ENCODE data around the gene MAGI3.
"Not testable (repeated sequence)": the region's sequence is repeated elsewhere in the genome, so short reads cannot be mapped to it uniquely, and the experiment has no call there.

Gene MAGI3

DNA sequence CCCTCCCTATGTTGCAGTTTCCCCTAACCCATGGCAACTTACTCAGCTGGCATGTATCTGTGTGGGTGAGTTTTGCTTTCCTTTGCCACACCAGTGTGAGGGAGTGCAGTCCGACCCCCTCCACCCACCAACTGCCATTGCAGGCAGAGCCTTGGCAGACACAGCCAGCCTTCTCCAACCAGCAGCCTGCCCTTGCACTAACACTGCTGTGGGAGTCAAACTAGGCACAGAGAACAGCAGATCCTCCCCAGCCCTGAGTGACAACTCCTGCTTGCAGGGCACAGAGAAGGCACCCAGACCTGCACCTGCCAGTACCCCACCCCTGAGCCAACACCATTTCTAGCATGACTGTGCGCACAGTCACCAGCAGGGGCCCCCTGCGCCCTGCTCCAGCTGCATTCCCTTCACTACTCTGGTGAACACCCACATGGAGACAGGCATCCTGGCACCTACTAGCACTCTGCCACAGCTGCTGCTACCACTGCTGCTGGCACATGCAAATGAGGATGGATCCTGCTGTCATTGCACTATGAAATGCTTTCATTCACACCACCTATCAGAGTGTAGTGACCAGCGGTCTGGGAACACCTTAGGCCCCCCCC lies 98.4 kb downstream of the MAGI3 start:
- TF ChIP-seq, protein P1, sequence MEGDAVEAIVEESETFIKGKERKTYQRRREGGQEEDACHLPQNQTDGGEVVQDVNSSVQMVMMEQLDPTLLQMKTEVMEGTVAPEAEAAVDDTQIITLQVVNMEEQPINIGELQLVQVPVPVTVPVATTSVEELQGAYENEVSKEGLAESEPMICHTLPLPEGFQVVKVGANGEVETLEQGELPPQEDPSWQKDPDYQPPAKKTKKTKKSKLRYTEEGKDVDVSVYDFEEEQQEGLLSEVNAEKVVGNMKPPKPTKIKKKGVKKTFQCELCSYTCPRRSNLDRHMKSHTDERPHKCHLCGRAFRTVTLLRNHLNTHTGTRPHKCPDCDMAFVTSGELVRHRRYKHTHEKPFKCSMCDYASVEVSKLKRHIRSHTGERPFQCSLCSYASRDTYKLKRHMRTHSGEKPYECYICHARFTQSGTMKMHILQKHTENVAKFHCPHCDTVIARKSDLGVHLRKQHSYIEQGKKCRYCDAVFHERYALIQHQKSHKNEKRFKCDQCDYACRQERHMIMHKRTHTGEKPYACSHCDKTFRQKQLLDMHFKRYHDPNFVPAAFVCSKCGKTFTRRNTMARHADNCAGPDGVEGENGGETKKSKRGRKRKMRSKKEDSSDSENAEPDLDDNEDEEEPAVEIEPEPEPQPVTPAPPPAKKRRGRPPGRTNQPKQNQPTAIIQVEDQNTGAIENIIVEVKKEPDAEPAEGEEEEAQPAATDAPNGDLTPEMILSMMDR (IDR thresholded peaks at IDR 0.05; ENCODE audit: control extremely low read depth, extremely low read depth, low read depth, missing control alignments): no peak
- CTCF ChIA-PET: no interaction called here
- no peak for DNase-seq (ENCODE audit: extremely low spot score)
- POLR2A ChIA-PET: no interaction called here

DNA sequence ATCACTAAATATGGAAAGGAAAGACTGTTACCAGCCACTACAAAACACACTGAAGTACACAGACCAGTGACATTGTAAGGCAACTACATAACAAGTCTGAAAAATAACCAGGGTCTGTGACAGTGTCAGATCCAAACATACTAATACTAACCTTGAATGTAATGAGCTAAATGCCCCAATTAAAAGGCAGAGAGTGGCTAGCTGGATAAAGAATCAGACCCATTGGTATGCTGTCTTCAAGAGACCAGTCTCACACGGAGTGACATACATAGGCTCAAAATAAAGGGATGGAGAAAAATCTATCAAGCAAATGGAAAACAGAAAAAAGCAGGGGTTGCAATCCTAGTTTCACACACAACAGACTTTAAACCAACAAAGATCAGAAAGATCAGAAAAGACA lies 100.1 kb downstream of the MAGI3 start:
- TF ChIP-seq, protein P1 (IDR thresholded peaks at IDR 0.05; ENCODE audit: control extremely low read depth, extremely low read depth, low read depth, missing control alignments): no peak
- ChIA-PET POLR2A (no interaction called here), CTCF (no interaction called here)
- DNase-seq (ENCODE audit: extremely low spot score): no peak

DNA sequence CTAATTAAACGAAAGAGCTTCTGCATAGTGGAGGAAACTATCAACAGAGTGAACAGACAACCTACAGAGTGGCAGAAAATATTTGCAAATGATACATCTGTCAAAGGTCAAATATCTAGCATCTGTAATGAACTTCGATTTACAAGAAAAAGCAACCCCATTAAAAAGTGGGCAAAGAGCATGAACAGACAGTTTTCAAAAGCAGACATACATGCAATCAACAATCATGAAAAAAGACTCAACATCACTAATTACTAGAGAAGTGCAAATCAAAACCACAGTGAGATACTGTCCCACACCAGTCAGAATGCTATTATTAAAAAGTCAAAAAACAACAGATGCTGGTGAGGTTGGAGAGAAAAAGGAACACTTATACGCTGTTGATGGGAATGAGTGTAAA lies 103.2 kb downstream of the MAGI3 start:
- ChIA-PET CTCF (no interaction called here), POLR2A (no interaction called here)
- TF ChIP-seq, protein P1 (IDR thresholded peaks at IDR 0.05; ENCODE audit: control extremely low read depth, extremely low read depth, low read depth, missing control alignments): no peak
- no peak for DNase-seq (ENCODE audit: extremely low spot score)

DNA sequence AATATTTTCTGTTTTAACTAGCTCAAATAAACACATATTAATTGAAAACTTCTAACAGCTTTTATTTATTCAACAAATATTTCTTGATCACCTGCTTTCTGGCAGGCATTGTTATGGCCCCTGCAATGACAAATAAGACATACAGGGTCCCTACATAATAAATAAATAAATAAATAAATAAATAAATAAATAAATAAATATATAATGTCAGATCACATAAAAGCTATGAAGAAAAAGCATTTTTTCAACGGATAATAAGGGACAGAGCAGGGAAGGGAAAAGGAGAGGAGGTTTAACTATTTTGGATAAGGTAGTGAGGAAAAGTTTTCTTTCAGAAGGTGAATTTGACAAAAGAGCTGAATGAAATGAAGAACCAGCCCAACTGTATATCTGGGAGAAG lies 115.0 kb downstream of the MAGI3 start:
- CTCF ChIA-PET: interaction anchor here (1.2 kb wide), 2 partner anchors 9 to 15 kb away, joined by 4 read pairs; no protein-coding TSS in a partner anchor
- TF ChIP-seq, protein P1 (IDR thresholded peaks at IDR 0.05; ENCODE audit: control extremely low read depth, extremely low read depth, low read depth, missing control alignments): no peak
- POLR2A ChIA-PET: no interaction called here
- DNase-seq (ENCODE audit: extremely low spot score): no peak

DNA sequence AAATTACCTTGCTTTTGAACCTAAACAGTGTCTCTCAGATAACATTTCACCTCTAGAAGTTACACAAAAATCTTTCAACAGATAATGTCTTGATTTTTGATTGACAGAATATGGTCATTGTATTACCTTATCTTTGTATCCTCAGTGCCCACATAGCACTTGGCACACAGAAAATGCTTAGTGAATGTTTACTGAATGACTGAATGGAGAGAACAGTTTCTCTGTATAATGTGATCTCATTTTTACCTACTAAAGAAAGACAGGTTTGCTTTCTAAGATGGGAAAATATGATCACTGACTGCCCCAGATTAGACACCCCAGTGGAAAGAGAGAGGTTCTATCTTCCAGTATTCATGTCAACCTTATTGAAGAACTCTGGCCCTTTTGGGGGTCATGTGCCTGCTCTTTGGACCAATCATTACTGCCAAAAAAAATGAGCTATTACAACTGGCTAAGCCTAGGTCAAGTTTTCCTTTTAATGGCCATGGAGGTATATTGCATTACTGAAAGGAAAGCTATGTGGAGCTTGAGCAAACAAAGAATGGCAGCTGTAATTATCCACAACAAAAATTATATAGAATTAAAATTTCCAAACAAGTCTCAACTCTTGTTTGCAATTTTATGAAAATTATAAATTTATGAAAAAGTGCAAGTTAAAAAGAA lies 117.4 kb downstream of the MAGI3 start:
- no peak for DNase-seq (ENCODE audit: extremely low spot score)
- TF ChIP-seq, protein P1 (IDR thresholded peaks at IDR 0.05; ENCODE audit: control extremely low read depth, extremely low read depth, low read depth, missing control alignments): no peak
- ChIA-PET POLR2A (no interaction called here), CTCF (interaction anchor here (0.8 to 1.2 kb wide), 2 partner anchors 19 to 141 kb away, joined by 3 read pairs; no protein-coding TSS in a partner anchor)

DNA sequence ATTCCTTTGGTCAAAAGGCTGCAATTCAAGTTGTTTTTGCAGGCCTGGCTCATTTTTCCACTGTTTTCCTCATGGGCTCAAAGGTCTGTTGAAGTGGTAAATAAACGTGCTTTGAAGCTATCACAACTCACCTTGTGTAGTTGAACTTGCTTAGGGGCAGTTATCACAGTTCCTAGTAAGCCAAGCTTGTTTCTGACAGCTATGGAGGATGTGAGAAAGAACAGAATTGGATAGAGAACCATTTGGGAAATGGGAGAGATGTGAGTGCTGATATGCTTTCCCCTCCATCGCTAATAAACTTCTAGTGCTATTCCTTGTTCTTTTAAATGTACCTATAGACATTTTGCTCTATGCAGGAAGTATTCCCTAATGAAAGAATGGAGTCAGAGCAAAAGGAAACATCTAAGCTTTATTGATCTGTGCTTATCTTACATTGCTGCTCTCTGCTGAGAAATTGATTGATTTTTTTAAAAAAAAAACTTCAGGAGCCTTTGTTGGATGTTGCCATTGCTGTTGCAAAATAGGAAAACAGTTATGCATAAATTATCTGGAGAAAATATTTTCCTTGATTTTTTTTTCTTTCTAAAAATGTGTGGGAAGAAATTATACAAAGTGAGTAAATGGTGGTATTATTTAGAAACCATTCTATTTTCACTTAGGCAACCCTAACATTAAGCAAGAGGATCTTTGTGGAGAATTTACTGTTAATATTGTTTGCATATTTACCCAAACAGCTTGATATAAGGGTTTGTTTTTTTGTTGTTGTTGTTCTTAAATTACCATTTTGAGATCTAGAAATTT lies 118.2 kb downstream of the MAGI3 start:
- ChIA-PET POLR2A (no interaction called here), CTCF (interaction anchor here (1.2 kb wide), 1 partner anchor 18 kb away, joined by 3 read pairs; no protein-coding TSS in a partner anchor)
- no peak for DNase-seq (ENCODE audit: extremely low spot score)
- TF ChIP-seq, protein P1 (IDR thresholded peaks at IDR 0.05; ENCODE audit: control extremely low read depth, extremely low read depth, low read depth, missing control alignments): no peak

DNA sequence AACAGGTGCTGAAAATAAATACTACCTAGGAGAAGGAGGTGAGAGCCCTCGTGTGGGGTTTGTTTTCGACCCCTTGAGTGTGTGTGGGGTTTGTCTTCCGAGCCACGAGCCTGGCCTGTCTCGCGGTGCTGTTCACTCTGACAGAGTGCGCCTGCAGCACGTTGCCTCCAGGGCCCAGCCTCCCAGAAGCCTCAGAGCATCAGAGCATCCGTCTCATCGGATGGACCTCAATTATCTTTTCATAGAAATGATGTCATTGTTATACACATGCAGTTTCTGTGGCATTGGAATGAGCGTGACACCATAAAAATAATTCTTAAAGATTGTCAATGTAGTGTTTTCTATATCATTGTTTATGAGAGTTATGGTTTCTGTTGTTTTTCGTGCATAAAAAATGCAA lies 119.5 kb downstream of the MAGI3 start:
- CTCF ChIA-PET; DNase-seq (ENCODE audit: extremely low spot score); POLR2A ChIA-PET: not testable (repeated sequence)

All from GM10248 (cell line).